Measurements from ENCODE around the gene APOBR. TPM values are rescaled to one million over a fixed set of nuclear protein-coding genes. Genes with fewer than 3 reads are reported as not detected.

APOBR gene
- polyA plus RNA-seq, 4 donors = 0.89 to 11.9 (median 2.3) TPM

DNA sequence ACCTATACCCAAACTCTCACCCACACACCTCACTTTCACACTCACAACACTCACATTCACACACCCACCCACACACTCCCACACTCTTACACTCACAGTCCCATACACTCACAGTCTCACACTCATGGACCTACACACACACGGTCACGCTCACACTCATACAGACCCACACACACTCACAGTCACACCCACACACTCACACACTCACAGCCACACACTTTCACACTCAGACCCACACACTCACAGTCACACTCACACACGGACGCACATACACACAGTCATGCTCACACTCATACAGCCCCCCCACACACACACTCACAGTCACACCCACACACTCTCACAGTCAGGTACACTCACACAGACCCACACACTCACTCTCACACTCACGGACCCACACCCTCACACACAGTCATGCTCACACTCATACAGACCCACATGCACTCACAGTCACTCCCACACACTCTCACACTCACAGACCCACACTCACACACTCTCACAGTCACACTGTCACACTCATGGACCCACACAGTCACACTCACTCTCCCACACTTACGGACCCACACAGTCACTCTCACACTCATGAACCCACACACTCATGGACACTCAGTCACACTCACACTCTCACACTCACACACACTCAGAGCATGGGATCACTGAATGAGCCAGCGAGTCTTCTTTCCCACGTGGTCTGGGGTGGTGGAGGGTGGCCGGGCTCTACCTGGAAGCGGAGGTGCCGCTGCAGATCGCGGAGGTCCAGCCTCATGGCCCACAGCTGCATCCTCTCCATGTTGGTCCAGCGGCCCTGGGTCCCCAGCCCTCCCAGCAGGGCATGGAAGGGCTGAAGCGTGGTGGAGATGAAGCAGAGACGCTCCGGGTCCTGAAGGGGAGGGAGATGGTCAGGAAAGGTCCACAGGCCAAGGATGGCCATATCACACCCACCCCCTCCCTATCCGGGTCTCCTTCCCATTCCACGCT lies 7.1 kb downstream of the APOBR start:
- no peak overlapping the region for H3K27ac ChIP-seq (ENCODE audit: low read depth in 1 of 3, low read length in 2 of 3)
- DNase-seq = no peak
- H3K4me3 ChIP-seq (ENCODE audit: low read depth in 1 of 3, low read length in 3 of 3) = no peak overlapping the region
- FAIRE-seq = no peak
- H3K4me1 ChIP-seq (ENCODE audit: control insufficient read depth in 3 of 3, insufficient read depth in 2 of 3, low read depth in 1 of 3, low read length in 2 of 3) = no peaks in the 10 kb centered on the region
- H3K9me3 ChIP-seq (ENCODE audit: control insufficient read depth in 2 of 2, insufficient read depth in 1 of 2, low read depth in 1 of 2, low read length in 1 of 2) = no peaks in the 10 kb centered on the region
- no peaks in the 10 kb centered on the region for H3K36me3 ChIP-seq (ENCODE audit: control insufficient read depth in 3 of 3, insufficient read depth in 2 of 3, low read depth in 1 of 3, low read length in 3 of 3)
- H3K27me3 ChIP-seq (ENCODE audit: control insufficient read depth in 3 of 3, insufficient read depth in 3 of 3, low read length in 3 of 3) = peaks cover 0 to 3% (median 0%) of the 10 kb centered on the region in 3 donors
- 88 to 90% (median 90%) methylated on average over 18 to 19 of the region's 19 CpGs for WGBS, 3 donors

- Histone ChIP-seq H3K9me3 (ENCODE audit: control insufficient read depth in 2 of 2, insufficient read depth in 1 of 2, low read depth in 1 of 2, low read length in 1 of 2) (no peaks in the 10 kb centered on the region), H3K27ac (ENCODE audit: low read depth in 1 of 3, low read length in 2 of 3) (no peak overlapping the region), H3K4me3 (ENCODE audit: low read depth in 1 of 3, low read length in 3 of 3) (no peak overlapping the region), H3K27me3 (ENCODE audit: control insufficient read depth in 3 of 3, insufficient read depth in 3 of 3, low read length in 3 of 3) (peaks cover 0 to 3% (median 0%) of the 10 kb centered on the region in 3 donors), H3K36me3 (ENCODE audit: control insufficient read depth in 3 of 3, insufficient read depth in 2 of 3, low read depth in 1 of 3, low read length in 3 of 3) (no peaks in the 10 kb centered on the region), H3K4me1 (ENCODE audit: control insufficient read depth in 3 of 3, insufficient read depth in 2 of 3, low read depth in 1 of 3, low read length in 2 of 3) (no peaks in the 10 kb centered on the region)
- DNase-seq = no peak
- 77 to 84% (median 84%) methylated on average over 2 of the region's 2 CpGs for WGBS, 3 donors
- FAIRE-seq = no peak
Measured at GRCh38 chr16:28502290-28502689, 7.8 kb downstream of the APOBR start.

DNA sequence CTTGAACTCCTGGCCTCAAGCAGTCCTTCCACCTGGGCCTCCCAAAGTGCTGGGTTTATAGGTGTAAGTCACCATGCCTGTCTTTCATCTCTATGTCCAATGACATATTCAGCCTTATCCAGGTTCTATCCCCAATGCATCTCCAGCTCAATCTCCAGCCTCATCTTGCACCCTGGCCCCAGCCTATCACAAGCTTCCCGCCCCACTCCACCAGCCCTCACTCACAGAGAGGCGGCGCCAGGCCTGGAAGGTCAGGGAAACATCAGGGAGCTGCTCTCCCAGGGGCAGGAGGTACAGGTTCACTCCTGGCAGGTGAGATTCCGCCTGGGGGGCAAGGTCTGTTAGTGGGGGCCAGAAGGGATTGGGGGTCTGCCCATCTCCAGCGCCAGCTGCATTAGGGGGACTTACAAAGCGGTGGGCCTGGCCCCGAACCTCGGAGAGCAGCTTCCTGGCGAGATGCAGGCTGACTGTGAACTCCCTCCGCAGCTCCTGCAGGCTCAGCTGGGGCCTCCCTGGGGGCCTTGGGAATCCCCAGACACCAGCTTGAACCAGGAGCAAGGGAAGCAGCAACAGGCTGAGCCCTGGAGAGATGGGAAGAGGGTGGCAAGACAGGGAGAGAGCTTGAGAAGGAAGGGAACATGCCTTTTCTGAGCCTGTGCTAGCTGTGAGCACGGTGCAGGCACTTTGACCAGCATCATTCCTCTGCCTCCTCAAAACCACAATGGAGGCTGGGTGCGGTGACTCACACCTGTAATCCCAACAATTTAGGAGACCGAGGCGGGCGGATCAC lies 9.2 kb downstream of the APOBR start:
- Histone ChIP-seq H3K27me3 (ENCODE audit: control insufficient read depth in 3 of 3, insufficient read depth in 3 of 3, low read length in 3 of 3) (peaks cover 0 to 3% (median 0%) of the 10 kb centered on the region in 3 donors), H3K36me3 (ENCODE audit: control insufficient read depth in 3 of 3, insufficient read depth in 2 of 3, low read depth in 1 of 3, low read length in 3 of 3) (no peaks in the 10 kb centered on the region), H3K4me3 (ENCODE audit: low read depth in 1 of 3, low read length in 3 of 3) (no peak overlapping the region), H3K27ac (ENCODE audit: low read depth in 1 of 3, low read length in 2 of 3) (no peak overlapping the region), H3K4me1 (ENCODE audit: control insufficient read depth in 3 of 3, insufficient read depth in 2 of 3, low read depth in 1 of 3, low read length in 2 of 3) (no peaks in the 10 kb centered on the region), H3K9me3 (ENCODE audit: control insufficient read depth in 2 of 2, insufficient read depth in 1 of 2, low read depth in 1 of 2, low read length in 1 of 2) (no peaks in the 10 kb centered on the region)
- FAIRE-seq (no peak), DNase-seq (no peak)
- WGBS, 3 donors = 80 to 83% (median 81%) methylated on average over 15 of the region's 15 CpGs

GRCh38 chr16:28504707-28505404 lies 10.4 kb downstream of the APOBR start:
- FAIRE-seq (no peak), DNase-seq (no peak)
- Histone ChIP-seq H3K27ac (ENCODE audit: low read depth in 1 of 3, low read length in 2 of 3) (no peak overlapping the region), H3K4me3 (ENCODE audit: low read depth in 1 of 3, low read length in 3 of 3) (no peak overlapping the region), H3K9me3 (ENCODE audit: control insufficient read depth in 2 of 2, insufficient read depth in 1 of 2, low read depth in 1 of 2, low read length in 1 of 2) (no peaks in the 10 kb centered on the region), H3K4me1 (ENCODE audit: control insufficient read depth in 3 of 3, insufficient read depth in 2 of 3, low read depth in 1 of 3, low read length in 2 of 3) (no peaks in the 10 kb centered on the region), H3K36me3 (ENCODE audit: control insufficient read depth in 3 of 3, insufficient read depth in 2 of 3, low read depth in 1 of 3, low read length in 3 of 3) (no peaks in the 10 kb centered on the region), H3K27me3 (ENCODE audit: control insufficient read depth in 3 of 3, insufficient read depth in 3 of 3, low read length in 3 of 3) (peaks cover 0 to 3% (median 0%) of the 10 kb centered on the region in 3 donors)
- 32 to 56% (median 39%) methylated on average over 8 of the region's 8 CpGs for WGBS, 3 donors

GRCh38 chr16:28505489-28506137 lies 11.2 kb downstream of the APOBR start:
- 73 to 76% (median 75%) methylated on average over 14 of the region's 14 CpGs for WGBS, 3 donors
- FAIRE-seq (no peak), DNase-seq (no peak)
- H3K4me1 ChIP-seq (ENCODE audit: control insufficient read depth in 3 of 3, insufficient read depth in 2 of 3, low read depth in 1 of 3, low read length in 2 of 3) = no peaks in the 10 kb centered on the region
- H3K9me3 ChIP-seq (ENCODE audit: control insufficient read depth in 2 of 2, insufficient read depth in 1 of 2, low read depth in 1 of 2, low read length in 1 of 2) = no peaks in the 10 kb centered on the region
- peaks cover 0 to 3% (median 0%) of the 10 kb centered on the region in 3 donors for H3K27me3 ChIP-seq (ENCODE audit: control insufficient read depth in 3 of 3, insufficient read depth in 3 of 3, low read length in 3 of 3)
- no peaks in the 10 kb centered on the region for H3K36me3 ChIP-seq (ENCODE audit: control insufficient read depth in 3 of 3, insufficient read depth in 2 of 3, low read depth in 1 of 3, low read length in 3 of 3)
- no peak overlapping the region for H3K4me3 ChIP-seq (ENCODE audit: low read depth in 1 of 3, low read length in 3 of 3)
- H3K27ac ChIP-seq (ENCODE audit: low read depth in 1 of 3, low read length in 2 of 3) = no peak overlapping the region

- Histone ChIP-seq H3K36me3 (ENCODE audit: control insufficient read depth in 3 of 3, insufficient read depth in 2 of 3, low read depth in 1 of 3, low read length in 3 of 3) (no peaks in the 10 kb centered on the region), H3K9me3 (ENCODE audit: control insufficient read depth in 2 of 2, insufficient read depth in 1 of 2, low read depth in 1 of 2, low read length in 1 of 2) (no peaks in the 10 kb centered on the region), H3K4me1 (ENCODE audit: control insufficient read depth in 3 of 3, insufficient read depth in 2 of 3, low read depth in 1 of 3, low read length in 2 of 3) (no peaks in the 10 kb centered on the region), H3K27me3 (ENCODE audit: control insufficient read depth in 3 of 3, insufficient read depth in 3 of 3, low read length in 3 of 3) (no peaks in the 10 kb centered on the region), H3K4me3 (ENCODE audit: low read depth in 1 of 3, low read length in 3 of 3) (no peak overlapping the region), H3K27ac (ENCODE audit: low read depth in 1 of 3, low read length in 2 of 3) (no peak overlapping the region)
- FAIRE-seq = no peak
- DNase-seq = no peak
- WGBS, 3 donors = 74 to 89% (median 84%) methylated on average over 3 of the region's 3 CpGs
Measured at GRCh38 chr16:28511031-28511430, 16.6 kb downstream of the APOBR start.

DNA sequence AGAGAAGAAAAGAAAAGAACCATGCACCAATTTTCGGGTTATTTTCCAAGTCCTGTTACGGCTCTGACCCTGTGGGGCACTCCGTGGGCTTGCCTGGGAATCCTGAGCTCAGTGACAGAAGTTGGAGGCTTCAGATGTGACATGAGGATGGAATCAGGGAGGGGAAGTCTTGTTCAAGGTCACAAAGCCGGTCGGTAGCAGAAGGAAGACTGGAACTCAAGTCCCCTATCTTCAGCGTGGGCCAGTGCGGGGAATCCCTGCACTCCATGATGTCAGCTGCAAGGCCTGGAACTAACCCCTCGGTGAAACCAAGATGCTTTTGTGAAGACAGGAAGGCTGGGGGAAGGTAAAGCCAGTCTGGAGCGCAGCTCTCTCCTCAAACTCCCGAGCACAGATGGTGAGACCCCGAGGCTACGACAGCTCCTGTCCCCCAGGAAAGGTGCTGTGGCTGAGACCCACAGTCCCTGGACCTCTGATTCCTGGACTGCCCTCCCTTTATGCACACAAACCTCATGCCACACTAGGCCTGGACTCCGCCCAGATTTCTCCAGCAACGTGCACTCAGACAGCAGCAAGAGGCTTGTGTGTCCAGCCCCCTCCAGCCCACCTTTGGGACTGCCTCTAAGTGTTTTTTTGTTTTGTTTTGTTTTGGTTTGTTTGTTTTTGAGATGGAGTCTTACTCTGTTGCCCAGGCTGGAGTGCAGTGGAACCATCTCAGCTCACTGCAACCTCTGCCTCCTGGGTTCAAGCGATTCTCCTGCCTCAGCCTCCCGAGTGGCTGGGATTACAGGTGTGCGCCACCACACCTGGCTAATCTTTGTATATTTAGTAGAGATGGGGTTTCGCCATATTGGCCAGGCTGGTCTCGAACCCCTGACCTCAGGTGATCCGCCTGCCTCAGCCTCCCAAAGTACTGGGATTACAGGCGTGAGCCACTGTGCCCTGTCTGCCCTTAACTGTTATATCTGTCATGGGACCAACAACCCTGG lies 17.7 kb downstream of the APOBR start:
- H3K9me3 ChIP-seq (ENCODE audit: control insufficient read depth in 2 of 2, insufficient read depth in 1 of 2, low read depth in 1 of 2, low read length in 1 of 2) = no peaks in the 10 kb centered on the region
- no peak overlapping the region for H3K4me3 ChIP-seq (ENCODE audit: low read depth in 1 of 3, low read length in 3 of 3)
- DNase-seq = no peak
- FAIRE-seq = no peak
- no peaks in the 10 kb centered on the region for H3K36me3 ChIP-seq (ENCODE audit: control insufficient read depth in 3 of 3, insufficient read depth in 2 of 3, low read depth in 1 of 3, low read length in 3 of 3)
- no peaks in the 10 kb centered on the region for H3K4me1 ChIP-seq (ENCODE audit: control insufficient read depth in 3 of 3, insufficient read depth in 2 of 3, low read depth in 1 of 3, low read length in 2 of 3)
- WGBS, 3 donors = 86 to 90% (median 87%) methylated on average over 21 of the region's 21 CpGs
- H3K27ac ChIP-seq (ENCODE audit: low read depth in 1 of 3, low read length in 2 of 3) = no peak overlapping the region
- H3K27me3 ChIP-seq (ENCODE audit: control insufficient read depth in 3 of 3, insufficient read depth in 3 of 3, low read length in 3 of 3) = no peaks in the 10 kb centered on the region
